ENCODE data around the gene PRLHR.

DNA sequence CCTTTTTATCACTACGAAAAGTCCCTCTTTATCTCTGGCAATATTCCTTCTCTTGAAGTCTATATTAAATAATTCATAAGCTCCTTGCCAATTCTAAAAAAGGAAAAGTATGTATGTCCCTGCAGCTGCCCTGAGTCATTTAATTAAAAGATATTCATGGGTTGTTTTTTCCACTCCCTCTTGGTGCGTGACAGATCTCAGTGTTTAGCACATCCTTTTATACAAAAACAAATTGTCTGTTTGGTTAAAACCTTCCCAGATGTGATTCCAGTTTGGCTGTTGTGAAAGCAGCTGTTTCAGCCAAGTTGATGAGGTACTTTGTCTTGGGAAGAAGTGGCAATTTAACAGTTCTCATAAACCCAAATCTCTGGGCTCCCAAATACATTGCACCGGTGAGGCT, 33.8 kb upstream of the PRLHR start:
- TF ChIP-seq, protein P1, sequence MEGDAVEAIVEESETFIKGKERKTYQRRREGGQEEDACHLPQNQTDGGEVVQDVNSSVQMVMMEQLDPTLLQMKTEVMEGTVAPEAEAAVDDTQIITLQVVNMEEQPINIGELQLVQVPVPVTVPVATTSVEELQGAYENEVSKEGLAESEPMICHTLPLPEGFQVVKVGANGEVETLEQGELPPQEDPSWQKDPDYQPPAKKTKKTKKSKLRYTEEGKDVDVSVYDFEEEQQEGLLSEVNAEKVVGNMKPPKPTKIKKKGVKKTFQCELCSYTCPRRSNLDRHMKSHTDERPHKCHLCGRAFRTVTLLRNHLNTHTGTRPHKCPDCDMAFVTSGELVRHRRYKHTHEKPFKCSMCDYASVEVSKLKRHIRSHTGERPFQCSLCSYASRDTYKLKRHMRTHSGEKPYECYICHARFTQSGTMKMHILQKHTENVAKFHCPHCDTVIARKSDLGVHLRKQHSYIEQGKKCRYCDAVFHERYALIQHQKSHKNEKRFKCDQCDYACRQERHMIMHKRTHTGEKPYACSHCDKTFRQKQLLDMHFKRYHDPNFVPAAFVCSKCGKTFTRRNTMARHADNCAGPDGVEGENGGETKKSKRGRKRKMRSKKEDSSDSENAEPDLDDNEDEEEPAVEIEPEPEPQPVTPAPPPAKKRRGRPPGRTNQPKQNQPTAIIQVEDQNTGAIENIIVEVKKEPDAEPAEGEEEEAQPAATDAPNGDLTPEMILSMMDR (IDR thresholded peaks at IDR 0.05; ENCODE audit: low read depth, low read length, poor library complexity, severe bottlenecking), result no peak
- no peak for TF ChIP-seq EZH2phosphoT487 (IDR thresholded peaks at IDR 0.05; ENCODE audit: borderline replicate concordance, low read length)

Data from DOHH2 (cell line).